ENCODE results near the gene H1-8.

H1-8 gene

GRCh38 chr3:129556890-129557547 is 14.0 kb downstream of the H1-8 start:
- DNase-seq (ENCODE audit: low read depth in 1 of 2, low spot score in 1 of 2): no peak

GRCh38 chr3:129557548-129557894 is 14.5 kb downstream of the H1-8 start:
- in situ Hi-C loops (cut with HindIII; ENCODE audit: low pct_unique_long_range_greater_than_20kb, low sequenced_read_pairs): no loop called here
- TF ChIP-seq JUND (IDR thresholded peaks at IDR 0.05; ENCODE audit: low read depth): no peak
- DNase-seq (ENCODE audit: low read depth in 1 of 2, low spot score in 1 of 2): no peak

More at GRCh38 chr3:129556890-129557547, 14.0 kb downstream of the H1-8 start:
- in situ Hi-C loops (cut with HindIII; ENCODE audit: low pct_unique_long_range_greater_than_20kb, low sequenced_read_pairs): no loop called here
- no peak for TF ChIP-seq JUND (IDR thresholded peaks at IDR 0.05; ENCODE audit: low read depth)

GRCh38 chr3:129558081-129558771 is 15.3 kb downstream of the H1-8 start:
- TF ChIP-seq JUND (IDR thresholded peaks at IDR 0.05; ENCODE audit: low read depth): no peak
- in situ Hi-C loops (cut with HindIII; ENCODE audit: low pct_unique_long_range_greater_than_20kb, low sequenced_read_pairs): no loop called here
- no peak for DNase-seq (ENCODE audit: low read depth in 1 of 2, low spot score in 1 of 2)

- in situ Hi-C loops (cut with HindIII; ENCODE audit: low pct_unique_long_range_greater_than_20kb, low sequenced_read_pairs): no loop called here
- no peak for DNase-seq (ENCODE audit: low read depth in 1 of 2, low spot score in 1 of 2)
- TF ChIP-seq JUND (IDR thresholded peaks at IDR 0.05; ENCODE audit: low read depth): no peak
Observed at GRCh38 chr3:129558772-129559564, 16.0 kb downstream of the H1-8 start.

- in situ Hi-C loops (cut with HindIII; ENCODE audit: low pct_unique_long_range_greater_than_20kb, low sequenced_read_pairs): no loop called here
- no peak for DNase-seq (ENCODE audit: low read depth in 1 of 2, low spot score in 1 of 2)
- TF ChIP-seq JUND (IDR thresholded peaks at IDR 0.05; ENCODE audit: low read depth): no peak
Observed at GRCh38 chr3:129559565-129560079, 16.6 kb downstream of the H1-8 start.

GRCh38 chr3:129560269-129560787 is 17.4 kb downstream of the H1-8 start:
- in situ Hi-C loops (cut with HindIII; ENCODE audit: low pct_unique_long_range_greater_than_20kb, low sequenced_read_pairs): no loop called here
- no peak for DNase-seq (ENCODE audit: low read depth in 1 of 2, low spot score in 1 of 2)
- TF ChIP-seq JUND (IDR thresholded peaks at IDR 0.05; ENCODE audit: low read depth): no peak

- no peak for TF ChIP-seq JUND (IDR thresholded peaks at IDR 0.05; ENCODE audit: low read depth)
- in situ Hi-C loops (cut with HindIII; ENCODE audit: low pct_unique_long_range_greater_than_20kb, low sequenced_read_pairs): no loop called here
- DNase-seq (ENCODE audit: low read depth in 1 of 2, low spot score in 1 of 2): no peak
Observed at GRCh38 chr3:129560911-129561594, 18.1 kb downstream of the H1-8 start.

GRCh38 chr3:129561619-129562248 is 18.8 kb downstream of the H1-8 start:
- no peak for TF ChIP-seq JUND (IDR thresholded peaks at IDR 0.05; ENCODE audit: low read depth)
- in situ Hi-C loops (cut with HindIII; ENCODE audit: low pct_unique_long_range_greater_than_20kb, low sequenced_read_pairs): no loop called here
- no peak for DNase-seq (ENCODE audit: low read depth in 1 of 2, low spot score in 1 of 2)

- in situ Hi-C loops (cut with HindIII; ENCODE audit: low pct_unique_long_range_greater_than_20kb, low sequenced_read_pairs): no loop called here
- DNase-seq (ENCODE audit: low read depth in 1 of 2, low spot score in 1 of 2): no peak
- no peak for TF ChIP-seq JUND (IDR thresholded peaks at IDR 0.05; ENCODE audit: low read depth)
Observed at GRCh38 chr3:129562803-129563202, 19.8 kb downstream of the H1-8 start.

GRCh38 chr3:129563332-129563731 is 20.4 kb downstream of the H1-8 start:
- in situ Hi-C loops (cut with HindIII; ENCODE audit: low pct_unique_long_range_greater_than_20kb, low sequenced_read_pairs): no loop called here
- DNase-seq (ENCODE audit: low read depth in 1 of 2, low spot score in 1 of 2): no peak
- TF ChIP-seq JUND (IDR thresholded peaks at IDR 0.05; ENCODE audit: low read depth): no peak

- in situ Hi-C loops (cut with HindIII; ENCODE audit: low pct_unique_long_range_greater_than_20kb, low sequenced_read_pairs): no loop called here
- no peak for TF ChIP-seq JUND (IDR thresholded peaks at IDR 0.05; ENCODE audit: low read depth)
- DNase-seq (ENCODE audit: low read depth in 1 of 2, low spot score in 1 of 2): no peak
Observed at GRCh38 chr3:129563850-129564535, 21.0 kb downstream of the H1-8 start.
